Keratinocyte (primary cell): Measurements from ENCODE around the gene DNASE1L3. TPM values are rescaled to one million over a fixed set of nuclear protein-coding genes. Genes with fewer than 3 reads are reported as not detected.

Experiments used
- DNase-seq: peaks from one replicate; pipeline ENCODE4 v3.0.0-alpha.2; 2011; ENCODE audit warnings: low read depth, missing footprints, low spot score
- FAIRE-seq: peaks from 2 replicates; lab custom pipeline; 2011; peaks lifted over from hg19 to GRCh38; lab: Jason Lieb, UNC
- H2AFZ ChIP-seq: 2 replicates; pipeline ENCODE4 v1.6.0; 2012; ENCODE audit warnings: low read length, control low read depth, inconsistent platforms; ENCODE audit not compliant: control insufficient read depth
- H3K27ac ChIP-seq: 2 replicates; pipeline ENCODE4 v1.5.1; 2011; ENCODE audit warnings: low read length; ENCODE audit not compliant: control insufficient read depth, insufficient read depth
- H3K27me3 ChIP-seq: 3 replicates; pipeline ENCODE4 v1.6.0; 2011; ENCODE audit warnings: low read length; ENCODE audit not compliant: control insufficient read depth, insufficient read depth; ENCODE audit errors: extremely low read depth
- H3K36me3 ChIP-seq, 2 experiments: 2 replicates in 1 of 2; 3 replicates in 1 of 2; pipeline ENCODE4 v1.5.1; 2011; ENCODE audit warnings: low read length in 2 of 2, mild to moderate bottlenecking in 1 of 2; ENCODE audit not compliant: control insufficient read depth in 2 of 2, insufficient read depth in 2 of 2; ENCODE audit errors: extremely low read depth in 1 of 2
- H3K4me1 ChIP-seq: 3 replicates; pipeline ENCODE4 v1.5.1; 2011; ENCODE audit warnings: low read length; ENCODE audit not compliant: control insufficient read depth, insufficient read depth; ENCODE audit errors: extremely low read depth
- H3K4me2 ChIP-seq: 3 replicates; pipeline ENCODE4 v1.6.0; 2011; ENCODE audit warnings: low read depth, low read length; ENCODE audit not compliant: control insufficient read depth, insufficient read depth; ENCODE audit errors: extremely low read depth
- H3K4me3 ChIP-seq, 3 experiments: fragments of 200-600 bp in 1 of 3; sonication (generic) in 1 of 3; 2 replicates in 2 of 3; 3 replicates in 1 of 3; pipeline ENCODE4 v1.5.1; 2011 to 2016; ENCODE audit warnings: low read length in 3 of 3, mild to moderate bottlenecking in 3 of 3, control low read depth in 2 of 3, inconsistent platforms in 1 of 3, low read depth in 1 of 3, mixed read lengths in 1 of 3, mixed run types in 1 of 3, moderate library complexity in 1 of 3; ENCODE audit not compliant: control insufficient read depth in 2 of 3, insufficient read depth in 2 of 3; ENCODE audit errors: extremely low read depth in 1 of 3
- H3K79me2 ChIP-seq: 2 replicates; pipeline ENCODE4 v1.6.0; 2012; ENCODE audit warnings: low read length; ENCODE audit not compliant: control insufficient read depth, insufficient read depth
- H3K9ac ChIP-seq: 3 replicates; pipeline ENCODE4 v1.6.0; 2011; ENCODE audit warnings: low read length; ENCODE audit not compliant: control insufficient read depth, insufficient read depth; ENCODE audit errors: extremely low read depth
- H3K9me1 ChIP-seq: 3 replicates; pipeline ENCODE4 v1.6.0; 2011; ENCODE audit warnings: low read length; ENCODE audit not compliant: control insufficient read depth, insufficient read depth; ENCODE audit errors: extremely low read depth
- H3K9me3 ChIP-seq: 2 replicates; pipeline ENCODE4 v1.5.1; 2012; ENCODE audit warnings: low read depth, low read length; ENCODE audit not compliant: control insufficient read depth
- H4K20me1 ChIP-seq: 3 replicates; pipeline ENCODE4 v1.6.0; 2011; ENCODE audit warnings: low read length; ENCODE audit not compliant: control insufficient read depth, insufficient read depth; ENCODE audit errors: extremely low read depth
- EZH2 ChIP-seq: IDR thresholded peaks from one replicate; pipeline ENCODE4 v1.6.1; 2012; ENCODE audit warnings: inconsistent platforms, mild to moderate bottlenecking, low read length, moderate library complexity
- dilution Hi-C: fragments of 300-500 bp; cut with MboI; formaldehyde crosslinking; loops from one replicate; pipeline ENCODE4 v1.7.0; 2020; ENCODE audit warnings: low sequenced_read_pairs; ENCODE audit not compliant: extremely low pct_ligation_motif_present
- polyA plus RNA-seq, 5 experiments: library from polyadenylated mRNA; depleted of rRNA in 3 of 5; stranded (reverse) in 3 of 5; stranded (forward) in 1 of 5; unstranded in 1 of 5; fragments of >200 nt; gene quantifications; 1 replicate in 1 of 5; 2 replicates in 3 of 5; 3 replicates in 1 of 5; pipeline versions ENCODE4 v1.2.1 to v1.2.3, GENCODE V29; 2011 to 2012; ENCODE audit warnings: missing spikeins in 2 of 5, low read depth in 1 of 5, low replicate concordance in 1 of 5
- TF ChIP-seq, protein P1 (sequence below), 3 experiments: IDR thresholded peaks in 1 of 3; conservative IDR thresholded peaks in 1 of 3; optimal IDR thresholded peaks in 1 of 3; 2 replicates in 2 of 3; 3 replicates in 1 of 3; pipeline versions ENCODE3 to v1.5.1; 2011; ENCODE audit warnings: low read length in 3 of 3, mild to moderate bottlenecking in 3 of 3, moderate library complexity in 2 of 3, control low read depth in 1 of 3, inconsistent platforms in 1 of 3; ENCODE audit not compliant: insufficient read depth in 2 of 3; ENCODE audit errors: extremely low read depth in 1 of 3

Gene DNASE1L3
- polyA plus RNA-seq, 1 donor (not counting 4 experiments of a cell fraction or from before 2014, with no cell fraction given) = 1.9 TPM

DNA sequence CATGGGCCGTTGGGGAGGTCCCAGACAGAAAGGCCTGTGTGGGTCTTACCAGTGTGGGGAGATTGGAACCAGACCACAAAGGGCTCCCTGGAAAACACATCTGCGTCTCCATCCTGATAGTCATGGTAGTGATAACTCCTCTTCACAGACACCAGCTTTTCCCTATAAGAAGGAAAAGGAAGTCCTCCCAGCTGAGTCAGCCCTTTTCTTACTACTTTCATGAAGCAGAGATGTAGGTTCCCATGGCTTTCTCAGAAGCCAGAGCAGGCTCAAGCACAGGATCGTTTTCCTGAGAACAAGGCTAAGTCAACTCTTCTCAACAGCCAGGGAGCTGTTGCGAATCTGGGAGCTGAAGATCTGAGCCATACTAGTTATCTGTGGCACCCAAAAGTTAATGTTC, 6.1 kb downstream of the DNASE1L3 start:
- Histone ChIP-seq H4K20me1 (no peaks in the 10 kb centered on the region), H3K79me2 (no peaks in the 10 kb centered on the region), H3K9me3 (no peaks in the 10 kb centered on the region), H2AFZ (no peak overlapping the region), H3K27me3 (no peaks in the 10 kb centered on the region), H3K4me1 (peaks cover 20% of the 10 kb centered on the region), H3K9ac (no peak overlapping the region), H3K4me3 (no peak overlapping the region), H3K4me2 (no peak overlapping the region), H3K27ac (no peak overlapping the region), H3K36me3 (no peaks in the 10 kb centered on the region), H3K9me1 (no peaks in the 10 kb centered on the region)
- dilution Hi-C loops = no loop called here
- no peak for TF ChIP-seq EZH2
- TF ChIP-seq, protein P1, sequence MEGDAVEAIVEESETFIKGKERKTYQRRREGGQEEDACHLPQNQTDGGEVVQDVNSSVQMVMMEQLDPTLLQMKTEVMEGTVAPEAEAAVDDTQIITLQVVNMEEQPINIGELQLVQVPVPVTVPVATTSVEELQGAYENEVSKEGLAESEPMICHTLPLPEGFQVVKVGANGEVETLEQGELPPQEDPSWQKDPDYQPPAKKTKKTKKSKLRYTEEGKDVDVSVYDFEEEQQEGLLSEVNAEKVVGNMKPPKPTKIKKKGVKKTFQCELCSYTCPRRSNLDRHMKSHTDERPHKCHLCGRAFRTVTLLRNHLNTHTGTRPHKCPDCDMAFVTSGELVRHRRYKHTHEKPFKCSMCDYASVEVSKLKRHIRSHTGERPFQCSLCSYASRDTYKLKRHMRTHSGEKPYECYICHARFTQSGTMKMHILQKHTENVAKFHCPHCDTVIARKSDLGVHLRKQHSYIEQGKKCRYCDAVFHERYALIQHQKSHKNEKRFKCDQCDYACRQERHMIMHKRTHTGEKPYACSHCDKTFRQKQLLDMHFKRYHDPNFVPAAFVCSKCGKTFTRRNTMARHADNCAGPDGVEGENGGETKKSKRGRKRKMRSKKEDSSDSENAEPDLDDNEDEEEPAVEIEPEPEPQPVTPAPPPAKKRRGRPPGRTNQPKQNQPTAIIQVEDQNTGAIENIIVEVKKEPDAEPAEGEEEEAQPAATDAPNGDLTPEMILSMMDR (optimal IDR thresholded peaks at IDR 0.05 in 1 of 3, IDR thresholded peaks at IDR 0.05 in 1 of 3, conservative IDR thresholded peaks at IDR 0.05 in 1 of 3; ENCODE audit: extremely low read depth in 1 of 3, insufficient read depth in 2 of 3, low read length in 3 of 3) = no peak
- FAIRE-seq = no peak
- no peak for DNase-seq

DNA sequence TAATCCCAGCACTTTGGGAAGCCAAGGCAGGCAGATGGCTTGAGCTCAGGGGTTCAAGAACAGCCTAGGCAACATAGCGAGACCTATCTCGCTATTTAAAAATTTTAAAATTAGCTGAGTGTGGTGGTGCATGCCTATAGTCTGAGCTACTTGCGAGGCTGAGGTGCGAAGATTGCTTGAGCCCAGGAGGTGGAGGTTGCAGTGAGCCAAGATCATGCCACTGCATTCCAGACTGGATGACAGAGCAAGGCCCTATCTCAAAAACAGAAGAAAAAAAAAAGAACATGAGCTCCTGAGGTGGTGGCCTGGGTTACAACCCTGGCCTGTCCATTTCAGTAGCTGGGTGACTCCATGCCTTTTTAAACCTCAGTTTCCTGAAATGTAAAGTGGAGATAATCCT, 7.2 kb downstream of the DNASE1L3 start:
- no peak for FAIRE-seq
- Histone ChIP-seq H3K9me3 (no peaks in the 10 kb centered on the region), H3K36me3 (no peaks in the 10 kb centered on the region), H2AFZ (no peak overlapping the region), H3K9me1 (no peaks in the 10 kb centered on the region), H3K4me3 (no peak overlapping the region), H3K9ac (no peak overlapping the region), H3K79me2 (no peaks in the 10 kb centered on the region), H3K4me2 (no peak overlapping the region), H4K20me1 (no peaks in the 10 kb centered on the region), H3K27me3 (no peaks in the 10 kb centered on the region), H3K4me1 (peaks cover 23% of the 10 kb centered on the region), H3K27ac (no peak overlapping the region)
- dilution Hi-C loops = no loop called here
- TF ChIP-seq, protein P1 (optimal IDR thresholded peaks at IDR 0.05 in 1 of 3, IDR thresholded peaks at IDR 0.05 in 1 of 3, conservative IDR thresholded peaks at IDR 0.05 in 1 of 3; ENCODE audit: extremely low read depth in 1 of 3, insufficient read depth in 2 of 3, low read length in 3 of 3) = no peak
- no peak for TF ChIP-seq EZH2
- no peak for DNase-seq
